GM12892 (cell line): Measurements from ENCODE around the gene PREPL.

ENCODE experiments used
- POLR2A ChIP-seq: IDR thresholded peaks from 2 replicates; pipeline ENCODE4 v1.6.1; 2011; ENCODE audit warnings: low read depth, low read length, control low read depth
- POLR2AphosphoS5 ChIP-seq: IDR thresholded peaks from 2 replicates; pipeline ENCODE4 v1.6.1; 2011; ENCODE audit warnings: low read depth, low read length, control low read depth
- TAF1 ChIP-seq: IDR thresholded peaks from 2 replicates; pipeline ENCODE4 v1.6.1; 2011; ENCODE audit warnings: low read depth, mild to moderate bottlenecking, control low read depth, low read length, borderline replicate concordance

DNA sequence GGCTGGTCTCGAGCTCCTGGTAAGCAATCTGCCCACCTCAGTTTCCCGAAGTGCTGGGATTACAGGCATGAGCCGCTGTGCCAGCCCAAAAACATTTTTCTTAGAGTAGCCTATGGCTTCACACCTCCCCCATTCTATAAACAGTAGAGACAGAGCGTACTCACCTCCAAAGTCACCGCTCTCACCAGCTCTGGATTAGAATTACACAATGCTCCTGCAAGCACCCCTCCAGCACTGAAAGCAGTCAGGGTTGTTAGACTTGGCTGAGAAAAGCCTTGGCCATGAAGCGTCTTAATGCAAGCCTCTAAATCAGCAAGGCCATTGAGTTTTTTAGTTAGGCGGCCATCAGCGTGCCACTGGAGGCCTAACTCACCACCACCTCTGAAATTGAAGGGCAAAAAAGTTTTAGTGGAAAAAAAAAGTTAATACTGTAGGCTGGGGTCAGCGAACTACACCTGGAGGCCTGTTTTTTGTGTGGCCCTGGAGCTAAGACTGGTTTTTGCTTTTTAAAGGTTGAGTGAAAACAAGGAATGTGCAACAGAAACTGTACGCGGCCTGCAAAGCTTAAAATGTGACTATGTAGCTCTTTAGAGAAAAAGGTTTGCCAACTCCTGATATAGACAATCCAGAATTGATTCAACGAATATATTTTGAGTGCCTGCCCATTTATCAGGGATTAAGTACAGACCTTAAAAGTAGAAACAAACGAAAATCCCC is 34.6 kb downstream of the PREPL start:
- TF ChIP-seq POLR2A, result no peak
- TF ChIP-seq TAF1, result no peak
- TF ChIP-seq POLR2AphosphoS5, result no peak
